Measurements from ENCODE around the gene JAKMIP2.
"Not testable (repeated sequence)": the region's sequence is repeated elsewhere in the genome, so short reads cannot be mapped to it uniquely, and the experiment has no call there.

The JAKMIP2 gene

DNA sequence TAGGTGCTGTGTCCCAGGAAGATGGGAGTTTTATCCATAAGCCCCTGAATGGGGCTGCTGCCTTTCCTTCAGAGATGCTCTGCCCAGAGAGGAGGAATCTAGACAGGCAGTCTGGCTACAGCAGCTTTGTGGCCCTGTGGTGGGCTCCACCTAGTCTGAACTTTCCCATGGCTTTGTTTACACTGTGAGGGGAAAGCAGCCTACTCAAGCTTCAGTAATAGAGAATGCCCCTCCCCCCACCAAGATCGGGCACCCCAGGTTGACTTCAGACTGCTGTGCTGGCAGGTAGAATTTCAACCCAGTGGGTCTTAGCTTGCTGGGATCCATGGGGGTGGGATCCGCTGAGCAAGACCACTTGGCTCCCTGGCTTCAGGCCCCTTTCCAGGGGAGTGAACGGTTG, 171.7 kb downstream of the JAKMIP2 start:
- DNase-seq (ENCODE audit: low read depth), result no peak

DNA sequence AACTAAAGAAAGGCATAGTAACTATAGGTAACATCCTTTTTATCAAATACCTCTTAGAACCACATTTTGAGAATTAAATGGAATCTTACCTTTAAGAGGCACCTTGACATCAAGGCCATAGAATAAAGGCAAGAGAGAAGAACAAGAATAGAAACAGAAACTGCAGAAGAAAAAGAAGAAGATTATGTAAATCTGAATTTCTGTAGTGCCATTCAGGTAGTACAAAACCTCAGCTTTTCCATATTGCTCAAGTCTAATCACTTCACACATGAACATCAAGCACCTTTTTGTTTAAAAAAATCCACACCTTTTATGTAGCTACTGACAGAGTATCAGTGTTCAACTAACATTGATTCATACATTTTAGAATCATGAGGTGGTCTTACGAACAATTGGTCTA, 180.9 kb downstream of the JAKMIP2 start:
- DNase-seq (ENCODE audit: low read depth), result no peak

DNA sequence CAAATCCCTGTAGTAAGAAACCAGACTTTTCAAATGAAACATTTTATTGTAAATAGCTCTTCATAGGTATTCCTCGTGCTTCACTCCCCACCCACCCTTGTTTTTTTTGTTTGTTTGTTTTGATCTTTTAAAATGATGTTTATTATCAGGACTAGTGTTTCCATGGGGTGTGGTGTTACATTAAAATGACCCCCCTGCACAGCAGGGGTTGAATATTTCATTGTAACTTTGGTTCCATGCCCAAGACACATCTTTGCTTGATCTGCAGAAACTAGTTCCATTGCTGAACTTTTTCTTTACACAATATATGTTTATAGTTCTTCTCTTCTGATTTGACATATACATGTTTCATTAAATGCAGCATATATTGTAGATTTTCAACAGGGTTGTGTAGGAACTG, 191.4 kb downstream of the JAKMIP2 start:
- no peak for DNase-seq (ENCODE audit: low read depth)

DNA sequence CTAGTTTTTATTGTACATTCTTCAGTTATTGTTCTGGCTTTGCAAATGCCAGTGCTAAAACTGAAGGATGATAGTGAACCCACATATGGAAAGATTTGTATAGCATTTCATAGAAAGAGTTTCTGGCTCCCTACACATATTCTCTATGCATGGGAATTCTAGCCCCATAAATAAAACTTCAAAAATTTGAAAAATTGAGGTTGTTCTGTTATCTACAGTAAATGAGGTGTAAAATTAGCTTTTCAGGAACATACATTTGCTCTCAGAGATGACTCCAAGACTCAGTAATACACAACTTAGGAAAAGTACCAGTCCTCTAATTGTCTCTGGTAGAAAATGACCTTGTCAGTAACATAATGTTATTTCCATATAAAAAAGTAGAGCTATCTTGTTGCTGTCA, 192.4 kb downstream of the JAKMIP2 start:
- DNase-seq (ENCODE audit: low read depth), result no peak

DNA sequence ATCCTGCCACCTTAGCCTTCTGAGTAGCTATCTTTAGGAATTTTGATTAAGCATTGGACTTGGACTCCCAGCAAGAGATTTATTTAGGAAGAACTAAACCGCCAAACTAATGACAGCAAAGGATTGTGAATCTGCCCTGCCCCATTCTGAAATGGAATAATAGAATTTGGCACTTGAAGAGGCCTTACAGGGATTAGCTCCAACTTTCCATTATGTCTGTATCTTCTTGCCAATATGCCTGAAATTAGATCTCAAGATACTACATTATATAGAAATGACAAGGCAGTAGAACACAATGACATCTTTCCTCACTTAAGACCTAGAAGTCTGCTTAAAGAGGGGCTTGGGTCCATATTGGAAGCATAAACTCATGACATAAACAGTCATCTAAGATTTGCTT, 195.7 kb downstream of the JAKMIP2 start:
- DNase-seq (ENCODE audit: low read depth), result peak; percentile 3

DNA sequence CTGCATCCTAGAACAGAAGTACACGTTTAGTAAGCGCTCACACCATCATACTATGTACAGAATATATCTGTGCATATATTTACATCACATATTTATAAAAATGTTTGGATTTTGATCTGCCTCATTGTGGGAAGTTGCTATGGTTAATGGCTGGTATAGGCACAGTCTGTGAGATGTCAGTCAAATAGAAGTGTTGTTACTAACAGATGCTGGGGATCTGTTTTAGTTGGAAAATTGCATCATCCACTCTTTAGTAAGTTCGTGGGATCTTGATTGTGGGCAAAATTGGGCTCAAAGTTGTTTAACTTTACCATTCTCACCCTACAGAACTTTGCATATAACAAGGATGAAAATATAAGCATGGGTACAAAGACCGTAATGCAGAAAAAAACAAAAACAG, 196.3 kb downstream of the JAKMIP2 start:
- no peak for DNase-seq (ENCODE audit: low read depth)

DNA sequence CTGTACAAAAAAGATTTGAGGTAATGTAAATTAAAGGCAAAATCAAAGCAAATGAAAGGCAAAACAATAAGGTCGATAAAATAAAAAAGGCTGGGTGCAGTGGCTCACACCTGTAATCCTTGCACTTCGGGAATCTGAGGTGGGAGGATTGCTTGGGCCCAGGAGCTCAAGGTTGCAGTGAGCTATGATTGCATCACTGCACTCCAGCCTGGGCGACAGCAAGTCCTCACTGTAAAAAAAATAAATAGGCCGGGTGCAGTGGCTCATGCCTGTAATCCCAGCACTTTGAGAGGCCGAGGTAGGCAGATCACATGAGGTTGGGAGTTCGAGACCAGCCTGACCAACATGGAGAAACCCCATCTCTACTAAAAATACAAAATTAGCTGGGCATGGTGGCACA, 200.3 kb downstream of the JAKMIP2 start:
- not testable (repeated sequence) for DNase-seq (ENCODE audit: low read depth)

DNA sequence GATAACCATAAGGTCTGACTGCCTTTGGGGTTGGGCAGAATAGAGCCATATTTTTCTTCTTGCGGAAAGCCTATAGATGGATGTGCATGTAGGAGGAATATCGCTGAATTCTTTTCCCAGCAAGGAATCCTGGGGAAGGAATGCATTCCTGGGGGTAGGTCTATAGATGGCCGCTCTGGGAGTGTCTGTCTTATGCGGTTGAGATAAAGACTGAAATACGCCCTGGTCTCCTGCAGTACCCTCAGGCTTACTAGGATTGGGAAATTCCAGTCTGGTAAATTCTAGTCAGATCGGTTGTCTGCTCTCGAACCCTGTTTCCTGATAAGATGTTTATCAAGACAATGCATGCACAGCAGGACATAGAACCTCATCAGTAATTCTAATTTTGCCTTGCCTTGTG, 202.1 kb downstream of the JAKMIP2 start:
- not testable (repeated sequence) for DNase-seq (ENCODE audit: low read depth)

DNA sequence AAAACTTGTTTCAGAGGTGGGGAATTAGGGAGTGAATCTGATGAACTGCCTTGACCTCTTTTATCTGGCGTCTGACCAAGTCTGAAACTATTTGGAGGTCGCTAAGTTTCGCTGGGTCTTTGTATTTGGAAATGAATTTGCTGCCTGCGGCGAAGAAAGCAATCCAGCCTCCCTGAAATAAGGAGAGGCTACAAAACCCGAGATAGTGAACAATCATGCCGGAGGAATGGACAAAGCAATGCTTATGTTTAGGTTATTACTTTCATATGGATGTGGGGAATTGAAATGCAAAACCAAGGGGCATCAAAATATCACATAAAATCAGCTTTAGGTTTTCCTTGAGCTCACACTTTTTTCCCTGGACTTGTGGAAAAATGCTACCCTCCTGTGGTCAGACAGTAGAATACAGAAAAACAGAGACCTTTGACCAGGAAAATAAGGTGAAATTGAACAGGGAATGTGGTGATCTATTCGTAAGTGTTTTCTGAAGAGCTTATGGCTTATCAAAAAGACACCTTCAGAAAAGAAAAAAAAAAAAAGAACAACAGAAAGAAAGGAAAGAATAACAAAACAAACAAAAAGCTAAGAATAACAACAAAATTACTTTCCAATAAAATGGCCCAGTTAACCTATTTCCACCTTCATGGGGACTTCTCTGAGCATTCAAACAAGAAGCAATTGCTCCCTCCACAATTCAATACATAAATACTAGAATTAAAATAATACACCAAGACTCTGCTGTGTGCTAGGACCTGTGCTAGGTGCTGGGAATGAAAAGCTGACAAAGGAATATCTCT, 204.1 kb downstream of the JAKMIP2 start:
- peak; percentile 54 for DNase-seq (ENCODE audit: low read depth)

DNA sequence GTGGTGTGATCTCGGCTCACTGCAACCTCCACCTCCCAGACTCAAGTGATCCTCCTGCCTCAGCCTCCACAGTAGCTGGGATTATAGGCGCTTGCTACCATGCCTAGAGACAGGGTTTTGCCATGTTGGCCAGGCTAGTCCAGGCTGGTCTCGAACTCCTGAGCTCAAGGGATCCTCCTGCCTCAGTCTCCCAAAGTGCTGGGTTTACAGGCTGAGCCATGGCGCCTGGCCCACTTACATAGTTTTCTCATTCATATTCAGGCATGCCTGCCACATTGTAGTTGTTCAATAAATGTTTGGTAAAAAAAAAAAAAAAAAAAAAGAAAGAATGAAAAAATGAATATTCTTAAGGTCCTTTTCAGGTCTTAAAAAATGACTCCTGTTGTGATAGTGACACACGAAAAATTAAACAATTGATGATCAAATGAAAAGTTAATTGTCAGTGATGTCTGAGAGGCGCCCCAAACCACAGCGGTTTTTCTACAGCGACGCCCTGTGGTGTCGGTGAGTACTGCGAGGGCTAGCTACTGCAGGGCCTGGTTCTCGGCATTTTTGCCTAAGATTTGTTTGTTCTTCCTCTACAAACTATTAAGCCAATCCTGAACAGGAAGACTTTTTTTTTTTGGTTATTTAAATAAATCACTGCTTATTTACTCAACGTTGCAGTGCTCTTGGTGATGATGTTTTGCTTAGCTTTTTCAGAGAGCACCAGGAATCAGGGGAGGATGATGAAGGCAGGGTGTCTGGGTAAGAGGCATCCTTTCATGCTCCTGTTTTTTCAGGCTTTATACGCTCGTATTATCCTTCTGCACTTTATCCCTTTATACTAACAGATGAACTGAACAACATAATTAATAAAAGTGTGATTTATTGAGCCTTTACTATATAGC, 205.6 kb downstream of the JAKMIP2 start:
- DNase-seq (ENCODE audit: low read depth), result peak; percentile 29

DNA sequence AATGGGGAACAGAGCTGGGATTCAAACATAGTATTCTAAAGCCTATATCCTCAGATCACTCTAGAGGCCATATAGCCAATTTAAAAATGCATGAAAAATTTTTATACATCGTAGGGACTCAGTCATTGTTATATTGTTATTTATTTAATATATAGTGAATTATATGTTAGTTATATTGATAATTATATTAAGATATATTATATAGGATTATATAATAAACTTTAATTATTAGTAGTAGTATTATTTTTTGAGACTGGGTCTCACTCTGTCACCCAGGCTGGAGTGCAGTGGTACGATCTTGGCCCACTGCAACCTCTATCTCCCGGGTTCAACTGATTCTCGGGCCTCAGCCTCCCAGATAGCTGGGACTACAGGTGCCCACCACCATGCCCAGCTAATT, 206.9 kb downstream of the JAKMIP2 start:
- DNase-seq (ENCODE audit: low read depth), result no peak

DNA sequence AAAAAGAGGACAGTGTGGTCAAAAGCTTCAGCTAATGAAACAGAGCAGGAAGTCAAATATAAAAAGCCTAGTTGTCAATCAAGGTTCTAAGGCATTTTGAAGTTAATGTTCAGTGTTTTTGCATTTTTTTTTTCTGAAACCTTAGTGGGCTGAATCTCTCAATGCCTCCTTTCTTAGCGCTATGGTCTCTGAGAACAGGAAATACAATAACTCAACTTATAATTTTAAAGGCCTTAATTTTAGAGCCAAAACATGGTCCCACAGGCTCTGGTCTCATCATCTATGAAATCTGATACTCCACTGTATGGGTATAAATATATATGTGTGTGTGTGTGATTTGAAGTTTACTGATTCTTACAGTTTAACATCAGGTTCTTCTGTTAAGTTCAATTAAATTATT, 209.3 kb downstream of the JAKMIP2 start:
- no peak for DNase-seq (ENCODE audit: low read depth)

DNA sequence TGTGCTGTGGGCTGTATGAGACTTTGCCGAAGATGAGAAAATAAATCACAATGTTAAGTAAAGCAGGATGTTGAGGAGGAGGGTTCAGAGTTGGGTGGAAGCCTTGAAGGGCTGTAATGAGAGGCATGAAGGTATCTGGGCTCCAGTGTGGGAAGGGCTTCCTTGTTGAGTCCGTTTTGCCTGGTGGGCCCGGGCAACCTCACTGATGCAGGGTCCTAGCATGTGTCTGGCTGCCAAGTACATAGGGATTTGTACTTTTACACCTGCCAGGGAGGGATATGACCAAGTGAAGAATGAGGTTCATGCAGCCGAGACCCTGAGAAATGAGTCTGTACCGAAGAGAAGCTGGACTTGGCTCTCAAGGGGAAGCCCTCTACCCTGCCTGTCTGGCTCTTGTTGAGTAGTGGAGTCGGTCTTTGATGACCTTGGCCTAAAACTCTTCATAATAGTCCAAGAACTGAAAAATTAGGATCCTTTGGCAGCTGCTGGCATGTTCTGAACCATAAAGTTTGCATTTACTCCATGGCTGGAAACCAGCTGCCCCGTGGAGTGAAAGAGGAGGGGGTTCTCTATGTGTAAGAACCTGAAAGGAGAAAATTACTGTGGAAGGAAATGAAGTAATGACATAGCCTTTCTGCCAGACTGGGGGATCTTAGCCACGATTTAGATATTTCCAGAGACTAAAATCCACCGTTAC, 213.7 kb downstream of the JAKMIP2 start:
- no peak for DNase-seq (ENCODE audit: low read depth)

DNA sequence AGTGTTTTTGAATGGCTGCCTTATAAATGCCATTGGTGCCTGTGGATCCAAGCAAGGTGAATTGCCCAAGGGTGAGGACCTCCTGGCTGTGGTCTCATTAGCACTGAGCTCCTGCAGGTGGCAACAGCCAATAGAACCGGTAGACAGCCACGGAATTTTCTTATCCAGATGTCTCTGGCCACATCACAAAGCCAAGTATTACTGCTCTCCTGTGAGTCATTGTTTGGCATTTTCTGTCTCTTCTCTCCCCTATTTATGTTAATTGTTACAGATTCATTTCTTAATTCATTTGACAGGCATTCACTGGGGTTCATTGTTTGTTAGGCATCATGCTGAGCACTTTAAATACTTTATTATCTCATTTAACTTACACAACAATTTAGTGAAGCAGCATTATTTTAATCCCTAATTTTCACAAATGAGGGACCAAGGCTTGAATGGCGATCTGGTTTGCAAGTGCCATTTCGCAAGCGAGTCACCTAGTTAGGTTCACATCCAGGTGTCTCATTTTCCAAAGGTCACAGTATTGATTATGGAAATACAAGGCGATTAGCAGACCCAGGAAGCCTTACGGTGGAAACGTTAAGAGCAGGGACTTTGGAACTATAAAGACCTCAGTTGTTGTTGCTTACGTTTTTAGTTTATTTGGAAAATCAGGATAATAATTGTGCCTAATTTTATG, 214.5 kb downstream of the JAKMIP2 start:
- DNase-seq (ENCODE audit: low read depth), result peak; percentile 10

DNA sequence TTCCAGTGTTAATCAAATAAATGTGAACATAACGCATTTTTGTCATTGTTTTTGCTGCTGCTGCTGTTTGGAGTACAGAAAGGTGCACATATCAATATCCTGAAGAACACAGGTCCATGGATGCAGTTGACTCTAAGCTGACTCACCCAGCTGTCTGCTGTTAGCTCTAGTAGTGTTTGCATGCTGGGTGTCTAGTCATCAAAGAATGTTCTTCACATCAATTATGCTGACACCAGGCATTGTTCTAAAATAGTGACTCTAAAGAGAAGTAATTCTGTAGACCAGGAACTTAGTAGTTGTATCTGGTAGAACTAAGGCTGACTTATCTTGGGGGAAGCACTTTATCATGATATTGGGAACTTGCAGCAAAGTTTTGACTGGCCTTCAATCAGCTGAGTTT, 217.0 kb downstream of the JAKMIP2 start:
- DNase-seq (ENCODE audit: low read depth), result no peak

DNA sequence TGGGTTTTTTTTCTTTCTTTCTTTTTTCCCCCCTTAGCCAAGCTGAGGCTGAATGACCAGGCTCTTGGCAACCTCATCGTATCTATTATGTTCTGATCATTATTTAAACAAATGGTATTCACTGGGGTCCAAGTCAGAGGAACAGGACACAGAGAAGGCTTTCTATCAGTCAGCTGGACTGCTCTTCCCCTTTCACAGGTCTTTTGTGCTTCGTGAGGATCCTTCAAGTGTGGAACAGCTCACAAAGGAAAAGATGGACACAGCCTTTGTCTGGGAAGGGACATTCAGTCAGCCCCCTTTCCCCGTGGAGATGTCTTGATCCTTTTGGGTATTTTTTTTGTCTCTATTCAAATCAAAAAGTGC, 218.4 kb downstream of the JAKMIP2 start:
- no peak for DNase-seq (ENCODE audit: low read depth)

DNA sequence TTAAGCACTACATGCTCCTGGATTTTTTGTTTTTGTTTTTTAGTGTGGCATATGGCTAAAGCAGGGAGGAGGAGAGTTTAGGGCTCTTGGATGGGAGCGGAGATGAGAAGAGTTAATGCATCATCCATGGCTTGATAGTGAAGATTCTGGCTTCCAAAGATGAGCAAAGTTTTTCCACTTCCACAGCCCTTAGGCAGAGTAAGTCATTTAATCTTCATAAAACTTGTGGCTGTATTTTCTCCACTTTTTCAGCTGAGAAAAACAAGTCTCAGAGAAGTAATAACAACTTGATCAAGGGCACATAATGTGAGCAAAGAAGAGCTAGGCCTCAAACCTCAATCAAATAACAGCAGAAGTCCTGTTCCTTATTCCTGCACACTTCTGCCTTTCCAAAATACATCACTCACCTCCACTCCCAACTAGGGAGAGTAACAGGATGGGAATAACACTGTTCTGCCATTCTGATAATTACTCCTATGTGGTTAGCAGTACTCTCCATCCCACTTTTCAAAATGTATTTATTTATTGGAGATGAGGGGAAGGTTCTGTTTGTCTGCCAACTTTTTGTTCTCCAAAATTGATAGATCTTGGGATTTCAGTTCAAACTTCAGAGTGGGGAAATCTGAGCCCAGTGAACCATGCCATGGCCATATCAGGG, 218.9 kb downstream of the JAKMIP2 start:
- no peak for DNase-seq (ENCODE audit: low read depth)

DNA sequence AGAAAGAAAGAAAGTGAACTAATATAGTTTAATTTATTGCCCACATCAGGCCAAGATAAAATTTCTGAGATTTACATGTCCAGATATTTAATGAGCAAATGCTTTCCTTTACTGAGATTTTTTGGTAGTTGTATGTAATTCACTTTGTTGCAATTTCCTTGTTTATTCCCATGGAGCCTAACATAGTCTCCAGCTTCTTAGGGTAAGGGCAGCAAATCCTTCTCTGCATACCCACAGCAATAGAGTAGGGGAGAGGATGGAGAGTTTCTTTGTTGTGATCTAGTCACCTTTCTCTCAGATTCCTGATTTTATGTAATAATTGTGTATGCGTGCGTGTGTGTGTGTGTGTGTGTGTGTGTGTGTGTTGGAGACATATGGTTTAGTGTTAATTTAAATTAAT, 221.1 kb downstream of the JAKMIP2 start:
- no peak for DNase-seq (ENCODE audit: low read depth)

DNA sequence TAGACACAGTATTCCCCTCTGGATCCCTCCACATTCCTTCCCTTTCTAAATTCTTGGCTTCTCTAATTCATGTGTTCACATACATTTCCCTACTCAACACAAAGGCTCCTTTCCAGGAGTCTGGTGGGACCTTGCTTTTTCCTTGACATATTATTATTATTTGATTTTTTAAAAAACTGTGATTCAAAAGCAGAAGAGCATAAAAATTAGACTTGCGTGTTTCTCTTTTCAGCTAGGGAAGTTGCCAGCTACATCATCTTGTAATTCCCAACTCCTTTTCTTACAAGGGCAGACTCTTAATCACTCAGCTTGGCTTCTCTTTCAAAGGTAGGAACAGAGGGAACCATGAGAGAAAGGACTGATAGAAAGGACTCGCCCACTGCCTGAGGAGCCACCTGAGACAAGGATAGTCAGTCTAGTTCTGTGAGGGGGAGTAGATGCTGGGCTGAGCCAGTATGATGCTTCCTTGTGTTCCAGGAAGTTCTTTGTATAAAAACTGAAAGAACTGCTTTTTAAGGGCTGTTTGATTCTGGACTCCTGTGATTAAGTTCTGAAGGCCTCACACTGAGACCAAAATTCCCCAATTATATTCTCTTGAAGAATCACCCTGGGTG, 221.7 kb downstream of the JAKMIP2 start:
- no peak for DNase-seq (ENCODE audit: low read depth)

DNA sequence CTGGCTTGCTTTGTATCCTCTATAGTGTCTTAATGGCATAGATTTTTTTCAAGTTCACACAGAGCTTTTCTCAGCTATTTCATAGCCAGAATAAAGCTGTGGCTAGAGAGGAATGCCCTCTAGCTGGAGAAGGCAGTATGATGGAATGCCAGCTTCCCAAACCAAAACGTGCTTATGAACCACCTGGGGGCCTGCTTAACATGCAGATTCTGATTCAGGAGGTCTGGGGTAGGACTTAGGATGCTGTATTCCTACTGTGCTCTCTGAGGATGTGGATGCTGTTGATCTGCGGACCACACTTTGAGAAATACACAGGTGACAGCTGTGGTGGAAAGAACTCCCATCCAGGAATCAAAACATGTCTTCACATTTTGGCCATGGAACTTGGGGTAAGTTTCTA, 222.8 kb downstream of the JAKMIP2 start:
- no peak for DNase-seq (ENCODE audit: low read depth)

DNA sequence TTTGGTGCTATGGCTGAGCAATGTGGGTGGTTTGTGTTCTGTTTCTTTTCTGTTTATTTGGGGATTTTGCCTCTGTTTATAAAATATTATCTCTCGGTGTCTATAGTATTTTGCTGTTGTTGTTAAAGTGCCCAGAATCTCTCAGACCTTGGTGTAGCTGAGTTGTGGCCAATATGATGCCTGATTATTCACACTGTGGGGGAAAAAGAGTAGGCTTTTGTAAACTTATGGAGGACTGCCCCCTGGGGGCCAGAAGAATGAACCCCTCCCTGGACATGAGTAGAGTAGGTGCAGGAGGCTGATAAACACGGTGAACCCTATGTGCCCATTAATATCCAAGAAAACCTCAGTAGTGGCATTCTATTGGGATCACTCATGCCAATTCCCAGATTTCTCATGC, 223.7 kb downstream of the JAKMIP2 start:
- DNase-seq (ENCODE audit: low read depth), result peak; percentile 67
